GM18517 (cell line): ENCODE results near the gene LHX2.

ENCODE experiments used
- ATAC-seq: cut with Tn5 transposase; IDR thresholded peaks from one replicate; pipeline ENCODE4 v1.9.1; 2021; ENCODE audit warnings: mild to moderate bottlenecking, moderate library complexity; ENCODE audit not compliant: unreplicated experiment

The LHX2 gene

DNA sequence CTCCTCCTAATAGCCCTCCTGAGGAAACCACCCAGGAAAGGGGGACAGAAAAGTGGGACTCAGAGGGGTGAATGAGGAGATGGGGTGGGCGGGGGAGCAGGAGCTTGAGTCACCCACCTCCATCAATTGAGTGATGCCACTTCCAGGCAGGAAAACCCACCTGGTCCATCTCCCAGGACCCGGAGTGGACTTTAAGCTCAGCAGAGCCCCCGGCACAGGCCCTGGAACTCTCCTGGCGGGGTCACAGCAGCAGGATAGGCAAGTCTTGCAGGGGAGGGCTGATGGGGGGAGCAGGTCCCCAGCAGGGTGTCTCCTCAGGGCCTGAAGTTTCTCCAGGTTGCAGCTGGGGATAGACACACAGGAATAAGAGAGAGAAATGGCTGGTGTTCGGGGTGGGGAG is 40.8 kb downstream of the LHX2 start:
- no peak for ATAC-seq

DNA sequence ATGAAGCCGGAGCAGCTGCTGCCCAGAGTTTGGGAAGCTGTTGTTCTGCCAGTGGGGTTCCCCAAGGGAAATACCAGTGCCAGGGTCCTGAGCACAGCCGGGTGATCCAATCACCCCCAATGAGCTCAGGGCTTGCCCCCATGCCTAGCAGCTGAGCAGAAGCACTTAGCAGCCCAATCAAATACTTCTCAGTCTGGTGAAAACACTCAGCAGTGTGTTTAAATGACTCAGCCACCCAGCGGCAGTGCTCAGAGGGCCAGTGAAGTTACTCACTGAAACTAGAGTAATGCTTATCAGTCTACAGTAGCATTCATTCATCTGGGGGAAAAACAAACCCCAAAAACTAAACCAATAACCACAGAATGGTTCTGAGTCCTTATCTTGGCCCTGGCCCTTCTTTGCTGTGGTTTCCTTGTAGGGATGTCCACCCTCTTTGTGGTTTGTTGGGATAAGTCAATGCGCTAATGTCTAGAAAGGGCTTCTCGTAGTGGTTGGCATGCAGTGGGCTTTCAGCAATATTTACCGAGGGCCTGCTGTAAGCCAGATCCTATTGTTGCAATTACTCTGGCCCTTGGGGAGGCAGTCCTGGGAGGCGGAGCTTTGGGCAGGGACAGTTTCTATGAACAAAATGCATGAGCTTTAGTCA is 43.1 kb downstream of the LHX2 start:
- ATAC-seq: peak; percentile 95

DNA sequence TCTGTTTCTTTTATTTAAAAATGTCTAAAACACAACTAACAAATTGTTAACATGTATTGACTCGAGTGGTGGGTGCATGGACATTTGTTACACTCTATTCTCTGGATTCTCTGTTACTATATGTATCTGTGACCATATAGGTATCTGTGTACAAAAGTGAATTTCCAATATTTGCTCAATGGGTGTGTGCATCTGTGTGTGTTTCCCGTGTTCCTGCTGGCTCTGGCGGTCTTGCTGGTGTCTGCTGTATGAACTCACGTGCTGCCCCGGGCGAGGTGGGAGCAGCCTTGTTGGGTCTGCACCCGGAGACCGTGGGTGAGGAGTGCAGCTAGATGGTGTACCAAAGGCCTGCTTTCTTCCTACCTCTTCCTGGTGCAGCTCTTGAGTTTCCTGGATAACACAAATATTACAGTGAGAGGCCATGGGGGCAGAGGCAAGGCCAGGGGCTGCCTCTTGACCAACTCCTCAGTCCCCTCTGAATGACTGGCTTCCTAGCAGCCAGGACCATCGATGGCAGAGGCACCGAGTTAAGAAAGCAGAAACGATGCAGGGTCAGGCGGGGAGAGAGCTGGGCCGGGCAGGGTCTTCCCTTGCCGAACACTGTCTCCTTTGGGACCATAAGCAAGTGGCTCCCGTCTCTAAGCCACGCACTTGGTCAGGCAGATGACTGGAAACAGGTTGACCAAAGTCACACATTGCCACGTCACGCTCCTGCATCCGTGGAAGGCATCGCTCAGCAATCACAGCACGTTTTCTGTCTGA is 49.5 kb downstream of the LHX2 start:
- no peak for ATAC-seq

DNA sequence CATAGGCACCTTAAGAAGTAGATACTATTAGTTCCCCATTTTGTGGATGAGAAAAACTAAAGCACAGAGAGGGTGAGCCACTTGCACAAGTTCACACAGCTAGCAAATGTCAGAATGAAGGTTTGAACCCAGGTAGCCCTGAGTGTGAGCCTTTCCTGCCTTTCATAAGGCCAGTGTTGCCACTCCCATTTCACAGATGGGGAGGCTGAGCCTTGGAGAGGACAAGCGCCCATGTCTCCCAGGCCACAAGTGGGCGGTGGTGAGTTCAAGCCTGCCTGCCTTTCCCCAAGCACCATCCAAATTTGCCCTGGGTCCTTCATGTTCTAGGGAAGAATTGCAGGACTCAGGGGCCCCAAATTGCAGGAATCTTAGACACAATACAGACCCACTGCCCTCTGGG is 50.6 kb downstream of the LHX2 start:
- ATAC-seq: no peak

DNA sequence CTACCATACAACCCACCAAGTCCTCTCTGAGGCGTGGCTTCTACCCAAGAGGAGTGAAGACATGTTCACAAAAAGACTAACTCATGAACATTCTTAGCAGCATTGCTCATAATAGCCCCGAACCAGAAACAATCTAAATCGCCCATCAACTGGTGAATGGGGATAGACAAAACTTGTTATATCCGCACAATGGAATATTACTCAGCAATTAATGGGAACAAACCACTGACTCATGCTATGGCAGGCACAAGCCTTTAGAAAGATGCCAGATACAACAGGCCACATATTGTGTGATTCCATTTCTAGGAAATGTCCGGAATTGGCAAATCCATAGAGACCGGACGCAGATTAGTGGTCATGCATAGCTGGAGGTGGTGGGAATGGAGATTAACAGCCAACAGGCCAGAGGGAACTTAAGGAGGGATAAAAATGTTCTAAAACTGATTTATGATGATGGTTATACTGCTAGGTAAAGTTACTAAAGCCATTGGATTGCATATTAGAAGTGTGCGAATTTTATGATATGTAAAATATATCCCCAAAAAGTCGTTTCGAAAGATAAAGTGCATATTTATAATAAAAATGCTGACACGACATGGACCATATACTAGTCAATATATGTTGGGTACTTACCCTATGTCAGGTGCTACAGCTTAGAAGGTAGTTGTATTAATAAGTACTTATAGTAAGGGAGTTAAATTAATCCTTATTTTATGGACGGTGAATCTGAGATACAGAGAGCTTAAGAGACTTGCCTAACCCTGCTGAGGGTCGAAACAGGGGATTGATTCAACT is 55.4 kb downstream of the LHX2 start:
- no peak for ATAC-seq

DNA sequence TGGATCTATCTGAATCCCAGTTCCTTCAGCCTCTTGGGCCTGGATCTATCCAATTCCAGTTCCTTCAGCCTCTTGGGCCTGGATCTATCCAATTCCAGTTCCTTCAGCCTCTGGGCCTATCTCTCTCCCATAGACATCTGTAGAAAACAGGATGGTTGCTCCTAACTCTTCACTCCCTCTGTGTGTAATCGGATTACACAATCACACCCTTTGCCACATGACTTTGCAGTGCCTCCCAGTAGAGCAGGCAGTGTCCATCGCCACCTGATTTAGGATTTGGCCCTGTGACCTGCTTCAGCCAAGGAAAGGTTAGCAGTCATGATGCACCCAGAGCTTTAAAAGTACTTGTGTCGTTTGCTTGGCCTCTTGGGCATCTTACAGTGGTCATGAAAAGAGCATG is 56.7 kb downstream of the LHX2 start:
- ATAC-seq: no peak

DNA sequence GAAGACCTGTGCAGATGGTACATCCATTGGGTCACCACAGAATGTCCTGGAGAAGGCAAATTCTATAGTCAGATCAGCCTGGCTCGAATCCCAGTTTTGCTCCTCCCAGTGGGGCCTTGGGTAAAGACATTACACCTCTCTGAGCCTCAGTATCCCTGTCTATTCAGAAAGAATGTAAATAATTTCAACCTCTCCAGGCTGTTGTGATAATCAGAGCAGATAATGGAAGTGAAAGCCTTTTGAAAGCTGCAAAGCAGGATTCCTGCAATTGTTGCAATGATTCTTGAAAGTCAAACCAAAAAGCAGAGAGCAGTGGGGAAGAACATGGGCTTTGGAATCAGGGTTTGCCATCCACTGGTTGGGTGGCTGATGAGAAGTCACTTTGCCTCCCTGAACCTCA is 63.2 kb downstream of the LHX2 start:
- ATAC-seq: no peak

DNA sequence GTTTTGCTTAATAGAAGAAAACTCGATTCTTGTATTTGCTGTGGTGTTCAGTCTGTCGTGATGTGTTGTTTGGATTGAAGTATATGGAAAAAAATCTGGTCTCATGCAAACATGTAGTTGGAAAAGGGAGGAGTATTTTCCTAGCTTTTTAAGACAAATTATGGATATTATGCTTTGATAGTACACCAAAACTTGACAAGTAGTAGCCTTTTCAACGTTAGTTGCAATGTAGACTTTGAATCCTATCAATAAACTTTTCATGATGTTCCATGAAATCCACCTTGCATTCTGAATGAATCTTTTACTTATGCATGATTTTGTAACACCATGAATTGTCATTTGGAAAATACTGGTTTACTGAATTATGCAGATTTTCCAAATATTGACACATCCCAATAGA is 64.2 kb downstream of the LHX2 start:
- no peak for ATAC-seq

DNA sequence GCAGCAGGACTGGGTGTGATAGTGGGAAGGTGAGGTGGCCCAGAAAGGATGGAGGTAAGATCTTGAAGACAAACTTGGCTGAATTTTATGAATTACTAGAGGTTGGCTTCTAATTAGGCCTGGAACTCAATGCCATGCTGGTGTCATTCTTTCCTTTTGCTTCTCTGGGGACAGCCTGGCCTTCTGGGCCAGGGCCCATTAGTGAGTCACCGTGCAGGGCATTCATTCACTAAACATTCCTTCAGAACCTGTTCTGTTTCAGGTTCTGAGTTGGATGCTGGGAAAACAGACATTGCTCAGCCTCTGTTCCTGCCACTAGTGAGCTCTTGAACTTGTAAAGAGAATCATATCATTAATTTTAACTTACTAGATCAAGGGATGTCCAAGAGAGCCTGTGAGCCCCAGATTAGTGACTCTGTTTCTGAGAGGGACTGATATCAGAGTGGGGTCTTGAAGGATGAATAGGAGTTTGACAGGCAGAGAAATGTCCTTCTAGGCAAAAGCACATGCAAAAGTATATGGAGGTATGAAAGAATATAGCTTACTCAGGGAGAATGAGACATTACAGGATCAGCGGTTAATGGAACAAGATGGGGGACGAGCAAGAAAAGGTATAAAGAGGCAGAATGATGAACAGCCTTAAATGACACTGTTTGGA is 66.5 kb downstream of the LHX2 start:
- ATAC-seq: no peak

DNA sequence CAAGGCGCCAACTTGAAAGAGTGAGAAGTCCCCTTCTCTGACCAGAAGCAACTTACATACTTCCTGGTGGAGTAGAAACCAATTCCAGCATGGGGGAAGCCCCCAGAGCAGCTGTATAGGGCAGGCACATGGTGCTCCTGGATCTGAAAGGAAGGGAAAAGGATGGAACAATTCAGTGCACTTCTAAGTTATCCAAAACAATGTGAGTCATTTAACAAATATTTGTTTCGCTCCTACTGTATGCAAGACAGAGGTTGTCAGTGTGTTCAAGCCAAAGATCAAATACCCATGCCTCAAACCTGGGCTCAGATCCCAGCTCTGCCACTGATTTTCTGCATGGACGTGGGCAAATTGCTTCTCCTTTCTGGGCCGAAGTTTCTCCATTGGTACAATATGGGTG is 67.1 kb downstream of the LHX2 start:
- no peak for ATAC-seq

DNA sequence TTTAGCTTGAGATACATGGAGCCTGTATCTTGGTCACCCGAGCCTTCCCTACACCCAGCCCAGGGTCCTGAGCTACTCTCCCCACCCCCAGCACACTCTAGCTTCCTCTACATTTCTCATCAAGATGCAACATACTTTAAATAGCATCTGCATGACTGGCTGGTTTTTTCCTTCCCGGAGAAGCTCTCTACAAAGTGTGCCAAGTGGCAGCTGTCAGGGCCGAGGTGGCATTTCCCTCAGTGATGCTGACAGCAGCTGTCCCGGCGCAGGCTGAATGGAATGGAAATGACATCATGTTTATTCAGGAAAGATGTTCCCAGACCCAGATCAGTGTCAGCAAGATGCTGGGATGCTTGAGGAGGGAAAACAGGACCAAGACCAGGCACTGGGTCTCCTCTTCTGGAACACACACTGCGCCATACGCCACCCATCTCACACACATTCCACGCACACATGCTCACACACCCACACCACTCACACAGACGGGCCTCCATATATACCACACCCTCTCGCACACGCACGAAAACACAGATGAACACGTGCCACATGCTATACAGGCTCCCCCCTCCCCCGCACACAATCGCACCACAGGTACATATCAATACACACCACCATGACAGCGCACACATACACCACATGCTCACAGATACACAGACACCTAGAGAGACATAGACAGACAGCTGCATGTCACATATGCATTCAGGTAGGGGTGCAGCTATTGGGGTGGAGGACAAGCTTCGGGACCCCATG is 67.8 kb downstream of the LHX2 start:
- ATAC-seq: no peak

DNA sequence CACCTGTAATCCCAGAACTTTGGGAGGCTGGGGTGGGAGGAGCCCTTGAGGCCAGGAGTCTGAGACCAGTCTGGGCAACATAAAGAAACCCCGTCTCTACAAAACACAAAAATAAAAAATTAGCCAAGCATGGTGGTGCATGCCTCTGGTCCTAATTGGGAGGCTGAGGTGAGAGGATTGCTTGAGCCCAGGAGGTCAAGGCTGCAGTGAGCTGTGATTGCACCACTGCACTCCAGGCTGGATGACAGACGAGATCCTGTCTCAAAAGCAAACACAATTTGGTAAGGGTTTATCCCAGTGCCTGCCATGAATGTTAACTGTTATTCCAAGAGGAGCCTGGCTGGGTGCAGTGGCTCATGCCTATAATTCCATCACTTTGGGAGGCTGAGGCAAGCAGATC is 71.1 kb downstream of the LHX2 start:
- ATAC-seq: no peak
